ENCODE results near the gene TP73. TPM values are rescaled to one million over a fixed set of nuclear protein-coding genes. Genes with fewer than 3 reads are reported as not detected.

The TP73 gene
- polyA plus RNA-seq, 3 donors: 0.70 to 1.1 (median 0.78) TPM

DNA sequence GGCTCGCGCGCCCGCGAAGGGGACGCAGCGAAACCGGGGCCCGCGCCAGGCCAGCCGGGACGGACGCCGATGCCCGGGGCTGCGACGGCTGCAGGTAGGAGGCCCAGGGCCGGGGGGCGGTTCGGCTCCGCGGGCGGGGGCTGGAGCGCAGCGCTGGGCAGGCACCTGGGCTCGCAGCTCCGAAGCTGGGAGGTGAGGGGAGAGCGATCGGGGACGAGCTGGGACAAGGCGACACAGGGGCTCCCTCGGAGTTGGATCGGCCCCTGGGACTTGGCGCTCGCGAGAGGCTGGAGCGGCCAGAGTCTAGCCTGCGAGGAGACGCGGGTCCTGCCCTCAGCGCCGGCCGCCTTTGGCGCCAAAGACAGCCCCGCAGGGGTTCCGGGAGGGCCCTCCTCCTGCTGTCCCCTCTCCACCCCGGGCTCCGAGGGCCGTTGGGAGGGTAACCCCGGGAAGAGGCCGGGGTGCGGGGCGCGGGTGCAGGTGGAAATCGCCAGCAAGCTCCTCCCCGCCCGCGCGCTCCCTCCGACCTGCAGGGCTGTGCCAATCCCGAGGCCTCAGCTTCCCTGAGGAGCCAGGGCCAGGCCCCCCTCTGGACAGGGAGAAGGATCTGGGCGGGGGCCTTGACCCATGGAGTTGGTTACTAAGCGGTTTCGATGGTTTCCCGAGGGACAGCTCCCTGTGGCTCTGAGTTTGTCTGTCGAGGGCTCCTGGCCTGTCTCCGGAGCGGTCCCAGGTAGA, 401 bp downstream of the TP73 start:
- DNase-seq: no peak

DNA sequence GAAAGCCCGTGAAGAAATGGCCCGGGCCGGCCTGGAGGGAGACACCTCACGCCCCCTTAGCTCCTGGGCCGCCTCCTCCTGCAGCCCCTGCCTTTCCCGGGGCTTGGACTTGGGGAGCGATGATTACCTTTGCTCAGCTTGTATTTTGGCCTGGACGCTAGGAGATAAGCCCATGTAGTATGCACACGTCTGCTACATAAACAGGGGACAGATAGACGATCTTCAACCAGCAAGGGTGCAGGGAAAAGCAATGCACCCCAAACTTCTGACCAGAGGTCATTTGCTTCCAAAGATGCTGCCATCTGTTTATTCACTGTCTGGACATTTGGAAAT, 936 bp downstream of the TP73 start:
- DNase-seq: no peak

DNA sequence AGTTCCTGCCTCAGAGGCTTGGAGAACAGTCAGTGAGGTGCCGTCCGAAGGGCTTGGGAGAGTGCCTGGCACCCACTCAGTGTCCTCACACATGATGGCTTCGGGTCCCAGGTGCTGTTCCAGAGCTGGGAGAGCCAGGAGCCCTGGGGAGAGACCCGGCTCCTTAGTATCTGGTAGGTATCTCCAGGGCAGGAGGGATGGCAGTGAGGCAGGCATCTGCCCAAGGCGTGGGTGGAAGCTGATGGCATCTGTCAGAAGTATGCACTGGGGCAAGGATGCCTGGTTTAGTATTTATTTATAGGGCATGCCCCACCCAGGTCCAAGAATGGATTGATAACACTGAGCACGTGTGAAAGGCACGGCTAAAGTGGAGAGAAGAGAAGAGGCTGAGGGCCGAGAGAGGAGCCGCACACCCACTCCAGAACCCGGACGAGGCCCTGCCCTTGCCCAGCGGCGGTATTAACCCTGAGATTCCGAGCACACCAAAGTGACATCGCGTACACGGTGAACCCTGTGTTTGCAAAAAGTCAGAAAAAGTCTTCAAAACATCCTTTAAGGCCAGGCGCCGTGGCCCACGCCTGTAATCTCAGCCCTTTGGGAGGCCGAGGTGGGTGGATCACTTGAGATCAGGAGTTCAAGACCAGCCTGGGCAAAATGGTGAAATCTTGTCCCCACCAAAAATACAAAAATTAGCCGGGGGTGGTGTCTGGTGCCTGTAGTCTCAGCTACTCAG, 2.4 kb downstream of the TP73 start:
- DNase-seq: no peak

DNA sequence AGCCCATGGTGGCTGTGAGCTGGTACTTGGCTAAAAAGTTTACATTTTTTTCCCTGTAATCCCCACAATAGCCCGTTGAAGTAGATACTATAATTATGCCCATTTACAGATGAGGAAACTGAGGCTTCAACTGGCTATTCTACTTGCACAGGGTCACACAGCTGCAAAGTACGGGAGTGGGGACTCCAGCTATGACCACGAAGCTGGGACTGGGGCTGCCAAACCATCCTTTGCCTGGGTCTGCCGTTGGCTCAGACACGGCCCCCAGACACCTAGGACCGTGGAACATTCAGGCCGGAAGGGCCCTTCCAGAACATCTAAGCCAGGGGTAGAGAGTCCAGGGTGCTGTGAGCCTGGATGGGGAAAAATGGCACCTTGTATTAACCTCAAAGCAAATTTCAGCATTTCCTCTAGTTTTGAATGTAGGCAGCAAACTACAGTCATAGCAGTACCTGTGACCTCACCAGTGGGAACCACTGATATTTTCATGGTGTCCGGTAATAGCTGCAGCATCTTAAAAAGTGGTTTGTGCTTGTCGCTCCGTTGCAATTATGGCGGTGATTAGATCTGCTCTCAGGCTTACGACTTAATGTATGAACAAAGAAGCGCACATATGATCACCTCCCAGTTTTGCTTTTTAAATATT, 4.3 kb downstream of the TP73 start:
- DNase-seq: no peak

DNA sequence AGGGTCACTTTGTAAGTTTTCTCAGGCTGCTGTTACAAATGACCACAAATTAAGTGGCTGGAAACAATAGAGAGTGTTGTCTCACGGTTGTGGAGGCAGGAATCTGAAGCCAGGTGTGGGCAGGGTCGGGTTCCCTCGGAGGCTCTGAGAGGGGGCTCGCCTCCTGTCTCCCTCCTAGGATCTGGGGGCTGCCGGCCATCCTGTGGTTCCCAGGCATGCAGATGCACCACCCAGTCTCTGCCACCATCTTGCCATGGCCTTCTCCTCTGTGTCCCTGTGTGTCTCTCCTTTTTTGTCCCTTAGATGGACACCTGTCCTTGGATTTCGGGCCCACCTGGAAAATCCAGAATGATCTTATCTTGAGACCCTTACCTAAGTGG, 4.8 kb downstream of the TP73 start:
- no peak for DNase-seq

DNA sequence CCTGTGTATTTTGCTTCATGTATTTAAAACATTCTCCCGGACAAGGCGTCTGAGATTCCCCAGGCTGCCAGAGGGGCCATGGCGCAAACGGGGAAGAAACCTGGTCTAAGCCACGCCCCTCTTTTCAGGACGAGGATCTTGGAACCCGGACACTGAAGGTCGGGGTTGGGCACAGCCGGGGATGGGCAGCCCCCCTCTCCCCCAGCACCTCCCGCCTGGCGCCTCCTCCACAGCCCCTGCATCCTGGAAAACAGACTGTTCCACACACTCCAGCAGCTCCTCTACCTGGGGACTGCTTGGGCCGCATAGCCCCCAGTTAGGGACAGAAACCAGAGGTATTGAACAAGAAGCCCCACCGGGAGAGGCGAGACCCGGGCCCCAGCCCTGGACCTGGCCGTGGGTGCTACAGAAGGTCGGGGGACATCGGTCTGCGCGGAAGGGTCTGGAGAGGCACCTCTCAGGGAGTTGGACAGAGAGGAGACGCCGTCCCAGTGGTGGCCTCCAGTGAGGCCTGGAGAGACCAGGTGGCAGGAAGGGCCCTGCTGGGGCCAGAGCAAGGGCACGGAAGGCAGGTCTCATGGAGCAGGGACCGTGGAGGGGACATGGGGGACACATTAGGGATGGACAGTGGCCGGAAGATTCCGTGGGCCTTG, 5.4 kb downstream of the TP73 start:
- no peak for DNase-seq

DNA sequence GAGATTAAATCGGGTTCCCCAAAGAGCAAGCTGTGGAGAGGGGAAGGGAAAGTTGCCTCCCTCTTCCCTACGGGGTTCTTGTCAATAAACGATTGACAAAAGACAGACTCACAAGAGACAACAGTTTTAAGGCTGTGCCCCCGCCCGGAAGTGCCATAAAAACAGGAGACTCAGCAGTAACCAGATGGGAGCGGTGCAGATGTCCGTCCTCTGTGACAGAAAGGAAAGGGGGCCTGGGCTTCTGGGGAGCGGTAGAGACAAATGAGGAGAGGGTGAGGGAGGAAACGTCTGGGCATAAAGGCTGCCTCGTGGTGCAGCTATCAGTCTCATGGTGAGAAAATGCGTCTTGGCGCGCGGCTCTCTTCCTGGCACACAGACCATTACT, 5.9 kb downstream of the TP73 start:
- no peak for DNase-seq

DNA sequence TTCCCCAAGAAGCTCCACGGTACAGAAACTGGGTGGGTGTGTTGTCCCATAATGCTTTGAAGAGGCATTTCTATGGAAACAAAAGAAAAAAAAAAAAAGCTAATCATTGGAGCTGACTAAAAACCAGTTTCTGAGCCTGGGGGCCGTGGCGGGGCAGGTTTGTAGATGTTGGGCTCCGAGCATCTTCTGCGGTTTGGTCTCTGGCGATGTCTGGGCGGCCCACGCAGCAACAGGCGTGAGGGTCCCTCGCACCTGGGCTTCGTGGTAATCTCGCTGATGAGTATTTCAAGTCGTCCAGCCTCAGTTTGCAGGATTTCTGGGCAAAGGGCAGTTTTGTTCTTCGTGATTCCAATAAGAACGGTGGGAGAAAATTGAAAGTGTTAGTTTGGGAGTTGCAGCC, 6.8 kb downstream of the TP73 start:
- DNase-seq: no peak

DNA sequence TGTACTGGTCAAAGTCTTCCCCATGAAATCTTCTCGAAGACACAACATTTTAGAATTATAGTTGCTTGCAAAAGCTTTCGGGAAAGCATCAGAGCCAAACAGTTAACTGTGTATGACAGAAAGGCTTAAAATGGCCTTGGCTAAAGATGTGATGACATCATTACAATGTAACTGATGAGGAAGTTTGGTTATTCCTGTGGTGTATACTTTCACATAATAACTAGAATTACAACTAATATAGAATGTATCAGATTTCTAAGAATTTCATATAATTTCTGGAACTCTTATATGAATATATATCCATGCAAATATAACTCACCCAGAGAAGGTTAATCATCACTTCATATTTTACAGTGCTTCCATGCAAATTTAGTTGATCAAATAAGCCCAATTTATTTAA, 8.4 kb downstream of the TP73 start:
- DNase-seq: no peak

DNA sequence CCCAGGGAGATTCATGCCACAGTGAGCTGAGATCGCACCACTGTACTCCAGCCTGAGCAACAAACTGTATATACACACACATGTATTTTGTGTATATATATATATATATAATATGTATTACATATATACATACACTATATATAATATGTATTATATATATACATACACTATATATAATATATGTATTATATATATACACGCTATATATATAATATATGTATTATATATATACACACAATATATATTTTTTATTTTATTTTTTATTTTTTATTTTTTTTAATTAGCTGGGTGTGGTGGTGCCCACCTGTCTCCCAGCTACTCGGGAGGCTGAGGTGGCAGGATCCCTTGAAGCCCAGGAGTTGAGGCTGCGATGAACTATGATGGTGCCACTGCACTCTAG, 9.3 kb downstream of the TP73 start:
- DNase-seq: no peak

DNA sequence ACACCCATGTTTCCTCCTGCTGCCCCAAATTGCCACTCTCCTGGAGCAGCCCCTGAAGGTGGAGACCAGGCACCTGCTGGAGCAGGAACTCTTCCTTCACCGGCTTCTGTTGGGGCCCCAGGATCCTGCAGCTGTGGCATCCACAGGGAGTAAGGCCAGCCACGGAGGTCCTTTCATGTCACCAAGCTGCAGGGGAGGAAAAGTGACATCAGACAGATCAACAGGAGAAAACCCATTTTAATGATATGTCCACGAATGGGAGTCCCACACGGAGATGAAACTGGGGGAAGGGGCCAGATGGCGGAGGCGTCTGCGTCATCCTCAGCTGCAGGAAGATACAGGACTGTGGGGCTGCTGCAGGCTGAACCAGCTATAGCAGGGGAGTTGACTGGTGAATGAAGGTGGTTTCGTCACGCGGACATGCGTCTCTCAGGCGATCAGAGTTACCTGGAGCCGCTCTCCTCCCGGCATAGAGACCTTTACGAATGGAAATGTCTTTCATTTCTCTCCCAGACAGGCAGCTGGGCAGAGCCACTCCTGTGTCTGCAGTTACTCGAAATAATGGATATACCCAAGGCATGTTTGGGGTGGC, 9.9 kb downstream of the TP73 start:
- DNase-seq: no peak

DNA sequence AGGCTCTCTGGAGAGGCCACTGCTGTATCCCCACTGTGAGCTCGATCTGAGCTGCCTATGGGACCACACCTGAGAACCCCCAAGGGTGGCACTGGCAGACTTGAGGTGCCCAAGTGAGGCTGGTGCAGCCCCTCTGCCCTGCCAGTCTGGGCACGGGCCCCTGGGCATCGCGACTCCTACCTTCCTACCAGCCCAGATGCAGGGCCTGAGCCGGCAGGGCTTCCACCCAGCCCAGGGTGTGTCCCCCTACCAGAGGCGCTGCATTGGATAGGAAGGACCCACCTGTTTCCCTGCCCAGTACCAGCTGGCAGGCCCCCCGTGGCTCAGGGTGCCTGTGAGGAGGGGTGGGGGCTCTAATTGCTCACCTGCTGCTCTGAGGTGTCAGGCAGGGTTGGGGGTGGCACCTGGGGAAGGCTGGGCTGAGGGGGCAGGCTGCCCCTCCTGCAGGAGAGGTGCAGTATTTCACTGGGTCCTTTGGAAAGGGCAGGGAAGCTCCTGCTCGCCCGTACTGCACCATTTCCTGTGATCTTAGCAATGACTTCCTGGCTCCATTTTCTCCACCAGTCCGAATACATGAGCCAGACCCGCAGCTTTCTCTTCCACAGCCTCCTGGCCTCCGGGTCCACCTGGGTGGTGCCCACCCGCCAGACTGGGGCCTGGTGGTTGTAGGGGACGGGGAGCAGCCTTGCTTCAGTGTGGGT, 11.8 kb downstream of the TP73 start:
- DNase-seq: no peak

DNA sequence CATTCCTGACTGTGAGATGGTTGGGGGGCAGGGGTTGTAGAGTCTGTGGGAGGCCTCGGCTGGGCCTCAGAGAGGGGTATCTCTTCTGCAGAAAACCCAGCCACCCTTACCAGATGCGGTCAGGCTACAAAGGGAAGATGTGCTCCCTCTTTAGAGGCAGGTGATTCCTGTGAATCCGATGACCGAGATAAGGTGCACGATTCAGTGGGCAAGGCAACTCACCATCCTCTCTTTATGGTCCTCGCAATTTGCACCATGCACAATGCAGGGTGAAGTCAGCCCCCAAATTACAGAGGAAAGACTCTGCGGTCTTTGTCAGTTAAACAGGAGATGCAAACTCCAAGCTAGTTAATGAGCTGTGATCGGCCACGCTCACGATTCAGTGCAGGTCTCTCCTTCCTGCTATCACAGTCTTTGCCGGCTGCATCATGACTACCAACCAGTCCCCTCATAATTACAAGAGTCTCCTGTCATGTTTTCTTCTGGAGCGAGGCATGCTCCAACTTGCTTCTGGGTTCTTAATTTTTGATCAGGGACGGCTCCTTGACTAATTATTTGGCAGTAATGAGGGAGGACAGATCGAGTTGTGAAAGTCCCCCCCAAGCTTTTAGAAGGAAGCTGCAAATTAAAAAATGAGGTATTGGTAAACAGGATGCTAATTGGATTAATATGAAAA, 12.5 kb downstream of the TP73 start:
- no peak for DNase-seq

DNA sequence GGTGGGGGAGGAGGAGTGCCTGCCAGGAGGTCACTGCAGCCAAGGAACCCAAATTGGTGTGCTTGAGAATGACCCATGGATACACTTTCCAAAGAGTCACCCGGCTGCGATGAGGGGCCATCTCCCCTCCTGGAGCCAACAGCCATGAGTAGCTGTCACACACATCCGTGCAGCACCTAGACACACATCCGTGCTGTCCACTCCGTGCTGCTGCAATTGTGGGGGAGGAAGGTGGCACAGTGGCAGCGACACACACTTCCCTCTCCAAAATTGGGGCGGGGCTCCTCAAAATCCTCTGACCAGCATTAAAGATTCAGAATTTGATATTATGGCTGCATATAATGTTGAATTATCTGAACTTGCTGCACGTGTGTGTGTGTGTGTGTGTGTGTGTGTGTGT, 15.8 kb downstream of the TP73 start:
- DNase-seq: no peak

DNA sequence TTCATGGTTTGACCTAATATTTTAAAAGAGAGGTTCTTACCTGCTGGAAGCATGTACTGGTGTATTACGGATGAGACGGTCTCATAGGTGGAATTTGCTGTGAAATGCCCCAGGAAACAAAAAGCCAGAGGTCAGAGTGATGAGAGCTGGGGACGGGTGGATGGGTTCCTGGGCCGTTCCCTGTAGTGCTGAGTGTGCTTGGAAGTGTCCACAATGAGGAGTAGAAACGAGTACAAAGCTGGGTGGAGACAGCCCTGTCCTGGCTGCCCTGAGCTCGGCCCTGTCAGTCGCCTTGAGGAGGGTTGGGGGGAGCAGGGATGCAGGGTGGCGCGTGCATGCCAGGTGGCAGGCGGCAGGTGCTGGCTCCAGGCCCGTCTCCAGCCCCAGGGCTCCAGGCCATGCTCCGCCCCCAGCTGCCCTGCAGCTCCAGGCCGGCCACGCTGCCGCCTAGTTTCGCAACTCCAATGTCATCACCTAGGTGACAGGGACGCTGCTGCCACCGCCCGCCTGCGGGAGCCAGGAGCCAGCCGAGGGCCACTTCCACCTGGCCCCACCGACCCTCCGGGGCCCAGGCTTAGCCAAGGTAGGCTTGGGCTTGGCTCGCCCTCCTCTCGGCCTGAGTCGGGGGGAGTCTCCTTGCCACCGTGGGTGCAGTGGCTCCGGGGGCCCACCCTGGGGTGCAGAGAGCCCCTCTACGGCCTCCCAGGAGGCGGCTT, 16.4 kb downstream of the TP73 start:
- no peak for DNase-seq

DNA sequence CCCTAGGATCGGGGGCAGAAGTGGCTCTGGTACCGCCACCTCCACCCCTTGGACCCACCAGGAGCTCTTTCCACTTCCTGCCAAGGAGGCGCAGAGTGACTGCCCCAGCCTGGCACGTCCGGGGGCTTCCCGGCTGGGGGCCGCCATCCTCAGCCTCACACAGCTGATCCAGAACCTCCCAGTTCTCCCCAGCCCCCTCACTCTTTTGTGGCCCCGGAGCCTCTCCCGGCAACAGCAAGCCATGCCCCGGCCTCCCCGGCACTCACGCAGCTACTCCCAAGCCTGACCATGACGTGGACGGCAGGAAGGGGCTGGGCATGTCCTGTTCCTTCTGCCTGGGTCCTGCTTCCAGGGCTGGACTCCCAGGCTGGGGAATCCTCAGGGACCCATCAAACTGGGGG, 17.1 kb downstream of the TP73 start:
- DNase-seq: no peak

DNA sequence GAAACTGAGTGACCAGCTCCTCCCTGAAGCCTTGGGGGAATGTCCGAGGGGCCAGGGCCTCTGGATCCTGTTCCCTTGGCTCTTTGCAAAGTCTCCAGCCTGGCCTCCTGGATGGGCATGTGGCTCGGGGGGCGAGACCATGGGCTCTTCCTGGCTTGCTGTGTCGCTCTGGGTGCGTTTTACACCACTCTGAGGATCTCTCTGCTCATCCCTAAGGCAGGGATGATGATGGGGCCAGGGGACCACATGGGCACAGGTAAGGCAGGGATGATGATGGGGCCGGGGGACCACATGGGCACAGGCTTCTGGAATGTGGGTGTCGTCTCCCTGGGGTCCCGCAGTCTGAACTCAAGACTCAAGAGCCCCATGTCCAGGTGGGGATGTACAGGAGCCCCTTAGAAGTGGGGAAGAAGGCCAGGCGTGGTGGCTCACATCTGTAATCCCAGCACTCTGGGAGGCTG, 17.7 kb downstream of the TP73 start:
- no peak for DNase-seq

DNA sequence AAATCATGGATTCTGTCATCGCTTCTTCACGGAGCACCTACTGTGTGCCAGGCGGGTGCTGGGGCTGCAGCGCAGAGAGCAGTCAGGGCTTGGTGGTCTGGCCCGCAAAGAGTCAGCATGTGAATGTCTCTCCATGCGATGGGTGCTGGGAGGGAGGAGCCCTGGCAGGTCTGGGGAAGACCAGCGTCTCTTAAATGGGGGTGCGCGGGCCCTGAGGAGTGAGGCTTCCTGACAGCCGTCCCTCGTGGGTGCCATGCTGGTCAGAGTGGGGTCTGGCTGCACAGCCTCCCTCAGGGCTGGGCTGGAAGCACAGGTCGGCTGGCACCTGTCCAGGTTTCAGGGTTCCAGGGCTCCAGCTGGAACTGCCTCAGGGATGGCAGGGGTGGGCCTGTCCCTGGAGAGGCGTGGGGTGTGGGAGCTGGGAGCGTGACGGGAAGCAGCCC, 18.5 kb downstream of the TP73 start:
- no peak for DNase-seq

DNA sequence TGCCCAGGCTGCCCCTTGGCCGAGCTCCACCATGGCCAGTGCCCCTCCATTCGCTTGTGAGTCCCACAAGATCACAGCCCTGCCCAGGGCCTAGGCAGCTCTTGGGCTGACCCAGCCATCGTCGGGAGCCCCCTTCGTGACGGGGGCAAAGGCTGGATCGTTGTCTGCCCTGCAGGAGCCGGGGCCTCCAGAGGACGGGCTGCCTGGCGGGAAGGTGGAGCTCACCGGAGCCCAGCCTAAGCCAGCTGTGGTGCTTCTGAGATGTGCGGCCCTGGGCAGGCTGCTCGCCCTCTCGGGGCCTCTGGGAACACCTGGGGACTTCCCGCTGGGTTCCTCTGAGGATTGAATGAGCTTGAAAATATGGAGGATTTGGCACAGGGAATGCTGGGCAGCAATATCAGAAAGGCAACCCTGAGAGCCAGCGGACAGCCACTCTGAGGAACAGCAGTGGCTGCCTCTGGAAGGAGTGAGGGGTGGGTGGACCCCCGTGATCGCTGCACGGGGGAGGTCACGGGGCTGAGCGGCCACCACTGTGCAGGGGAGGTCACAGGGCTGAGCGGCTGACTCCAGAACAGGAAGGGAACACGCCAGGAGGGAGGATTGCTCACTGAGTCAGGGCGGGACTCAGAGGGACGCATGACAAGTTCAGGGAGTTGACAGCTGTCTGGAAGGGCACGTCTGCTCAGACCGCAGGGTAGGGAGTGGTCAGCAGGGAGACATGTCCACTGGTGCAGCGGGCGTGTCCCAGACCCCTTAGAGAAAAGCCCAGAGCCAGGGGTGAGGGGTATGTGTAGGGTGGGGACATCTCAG, 19.3 kb downstream of the TP73 start:
- DNase-seq: no peak

All from renal pelvis (tissue), 4 donors.